Vagina (tissue), 2 donors: ENCODE measurements around the gene LRRC73. TPM values are rescaled to one million over a fixed set of nuclear protein-coding genes. Genes with fewer than 3 reads are reported as not detected.

Experiments
- DNase-seq, 2 donors: peaks; one replicate each; pipeline ENCODE4 v3.0.0-alpha.2; 2017; ENCODE audit errors: extremely low spot score in 2 of 2
- H3K27ac ChIP-seq: fragments of 200-600 bp; sonication (generic); one replicate; pipeline ENCODE4 v1.5.1; 2019
- H3K27me3 ChIP-seq: fragments of 200-600 bp; sonication (generic); one replicate; pipeline ENCODE4 v1.5.1; 2019
- H3K36me3 ChIP-seq, 2 donors: fragments of 200-600 bp; sonication (generic); one replicate each; pipeline ENCODE4 v1.5.1; 2017 to 2019
- H3K4me1 ChIP-seq: fragments of 200-600 bp; sonication (generic); one replicate; pipeline ENCODE4 v1.5.1; 2019
- H3K4me3 ChIP-seq, 2 donors: fragments of 200-600 bp; sonication (generic); 1 replicate in 1 of 2; 2 replicates in 1 of 2; pipeline ENCODE4 v1.5.1; 2016 to 2019
- H3K9me3 ChIP-seq: fragments of 200-600 bp; sonication (generic); one replicate; pipeline ENCODE4 v1.5.1; 2019
- CTCF ChIP-seq, 3 experiments: fragments of 450-650 bp in 2 of 3; fragments of 200-600 bp in 1 of 3; sonication (generic) in 1 of 3; IDR thresholded peaks; one replicate each; pipeline ENCODE4 v1.5.1; 2017 to 2019; ENCODE audit warnings: antibody characterized with exemption in 3 of 3, mild to moderate bottlenecking in 2 of 3, moderate library complexity in 2 of 3
- POLR2A ChIP-seq, 2 donors: fragments of 450-650 bp; IDR thresholded peaks; one replicate each; pipeline ENCODE4 v1.6.1; 2017; ENCODE audit warnings: antibody characterized with exemption in 2 of 2, mild to moderate bottlenecking in 2 of 2, moderate library complexity in 2 of 2
- POLR2AphosphoS5 ChIP-seq, 2 donors: sonication (generic); formaldehyde crosslinking; IDR thresholded peaks; one replicate each; pipeline ENCODE4 v1.9.0; 2017; ENCODE audit warnings: antibody characterized with exemption in 2 of 2, mild to moderate bottlenecking in 2 of 2, low read depth in 1 of 2; ENCODE audit not compliant: insufficient read depth in 1 of 2
- intact Hi-C: fragments of 100-400 bp; cut with DNase I; formaldehyde crosslinking; loops from one replicate; pipeline ENCODE4 v1.15.1; 2023
- small RNA-seq: library from RNA; depleted of rRNA; stranded (forward); fragments of <200 nt; gene quantifications from one replicate; pipeline ENCODE3, GENCODE V24; 2016
- total RNA-seq: library from RNA; depleted of rRNA; stranded (reverse); fragments of >200 nt; gene quantifications from one replicate; pipeline ENCODE4 v1.2.3, GENCODE V29; 2016

Gene LRRC73
- total RNA-seq, 1 donor from 2014 or later = not detected

- H3K27me3 ChIP-seq = no peaks in the 10 kb centered on the region
Observed at GRCh38 chr6:43457643-43458042, 52.5 kb downstream of the LRRC73 start.

More at GRCh38 chr6:43457643-43458042, 52.5 kb downstream of the LRRC73 start:
- H3K9me3 ChIP-seq = no peaks in the 10 kb centered on the region
- TF ChIP-seq POLR2A (IDR thresholded peaks at IDR 0.05) (no peak), POLR2AphosphoS5 (IDR thresholded peaks at IDR 0.05; ENCODE audit: insufficient read depth in 1 of 2, low read depth in 1 of 2) (no peak), CTCF (IDR thresholded peaks at IDR 0.05) (no peak)
- intact Hi-C loops = no loop called here
- no peaks in the 10 kb centered on the region for H3K36me3 ChIP-seq
- no peak for DNase-seq
- H3K27ac ChIP-seq = no peak overlapping the region
- no peak overlapping the region for H3K4me3 ChIP-seq
- peaks cover 18% of the 10 kb centered on the region for H3K4me1 ChIP-seq

Small RNA genes lying within 50 kb of the gene (small RNA-seq; reads per million reads assigned to genes)
- not detected for gene RF00426
- not detected for gene RNU6-1113P

Other genes starting within 250 kb of the LRRC73 start
- gene SLC22A7, start 212.1 kb downstream of the LRRC73 start, total RNA-seq = not detected
- gene CRIP3, start 201.5 kb downstream of the LRRC73 start, total RNA-seq = not detected
- 17.2 TPM for gene ZNF318, start 140.7 kb downstream of the LRRC73 start, total RNA-seq
- gene ABCC10, start 82.8 kb downstream of the LRRC73 start, total RNA-seq = 22.8 TPM
- 3.9 TPM for gene DLK2, start 54.8 kb downstream of the LRRC73 start, total RNA-seq
- gene TJAP1, start 32.8 kb downstream of the LRRC73 start, total RNA-seq = 27.5 TPM
- 80.0 TPM for gene YIPF3, start 6.6 kb upstream of the LRRC73 start, total RNA-seq
- 34.1 TPM for gene POLR1C, start 6.7 kb upstream of the LRRC73 start, total RNA-seq
- gene XPO5, start 65.7 kb upstream of the LRRC73 start, total RNA-seq = 24.3 TPM
- gene POLH, start 65.8 kb upstream of the LRRC73 start, total RNA-seq = 11.3 TPM
- 45.7 TPM for gene GTPBP2, start 118.9 kb upstream of the LRRC73 start, total RNA-seq
- gene MAD2L1BP, start 125.5 kb upstream of the LRRC73 start, total RNA-seq = 58.4 TPM
- gene RSPH9, start 134.7 kb upstream of the LRRC73 start, total RNA-seq = 0.74 TPM
- 31.9 TPM for gene MRPS18A, start 177.4 kb upstream of the LRRC73 start, total RNA-seq